CD14-positive monocyte (primary cell): ENCODE data around the gene ZC3H7A. TPM values are rescaled to one million over a fixed set of nuclear protein-coding genes. Genes with fewer than 3 reads are reported as not detected.

Experiments
- DNase-seq, 3 donors: peaks; one replicate each; pipeline ENCODE4 v3.0.0-alpha.2; 2011 to 2022
- H2AFZ ChIP-seq: 2 replicates; pipeline ENCODE4 v1.6.0; 2012; ENCODE audit warnings: mild to moderate bottlenecking, low read depth, low read length, inconsistent platforms; ENCODE audit not compliant: insufficient read depth, poor library complexity, severe bottlenecking
- H3K27ac ChIP-seq, 2 donors: 1 replicate in 1 of 2; 2 replicates in 1 of 2; pipeline ENCODE4 v1.5.1; 2012 to 2013; ENCODE audit warnings: low read length in 2 of 2, control low read depth in 1 of 2, inconsistent platforms in 1 of 2, low read depth in 1 of 2, mild to moderate bottlenecking in 1 of 2
- H3K27me3 ChIP-seq, 2 donors: one replicate each; pipeline versions ENCODE4 v1.6.0 to v1.6.1; 2011 to 2013; ENCODE audit warnings: low read length in 2 of 2; ENCODE audit not compliant: control insufficient read depth in 2 of 2, insufficient read depth in 2 of 2
- H3K36me3 ChIP-seq, 2 donors: replicated peaks in 1 of 2; 1 replicate in 1 of 2; 2 replicates in 1 of 2; pipeline versions ENCODE4 v1.5.1 to v1.6.1; 2012 to 2013; ENCODE audit warnings: low read length in 2 of 2, control low read depth in 1 of 2, inconsistent platforms in 1 of 2, mild to moderate bottlenecking in 1 of 2; ENCODE audit not compliant: insufficient read depth in 2 of 2, control insufficient read depth in 1 of 2
- H3K4me1 ChIP-seq, 2 donors: 1 replicate in 1 of 2; 2 replicates in 1 of 2; pipeline versions ENCODE4 v1.5.1 to v1.6.1; 2012 to 2013; ENCODE audit warnings: low read length in 2 of 2, control low read depth in 1 of 2, inconsistent platforms in 1 of 2, mild to moderate bottlenecking in 1 of 2, moderate library complexity in 1 of 2; ENCODE audit not compliant: insufficient read depth in 2 of 2, control insufficient read depth in 1 of 2
- H3K4me2 ChIP-seq: replicated peaks from 2 replicates; pipeline ENCODE3; 2012; ENCODE audit warnings: low read length, moderate library complexity, mild to moderate bottlenecking; ENCODE audit not compliant: poor library complexity, severe bottlenecking; ENCODE audit errors: extremely low read depth
- H3K4me3 ChIP-seq, 3 experiments: fragments of 200-600 bp in 1 of 3; sonication (generic) in 1 of 3; replicated peaks in 1 of 3; 1 replicate in 2 of 3; 2 replicates in 1 of 3; pipeline ENCODE4 v1.5.1; 2011 to 2013; ENCODE audit warnings: low read length in 3 of 3, mild to moderate bottlenecking in 3 of 3, control low read depth in 2 of 3, low read depth in 2 of 3, inconsistent platforms in 1 of 3, moderate library complexity in 1 of 3
- H3K79me2 ChIP-seq: 2 replicates; pipeline ENCODE4 v1.6.0; 2012; ENCODE audit warnings: mild to moderate bottlenecking, control low read depth, inconsistent platforms, low read length, moderate library complexity; ENCODE audit not compliant: insufficient read depth
- H3K9ac ChIP-seq: 2 replicates; pipeline ENCODE4 v1.6.0; 2017; ENCODE audit warnings: low read length, mild to moderate bottlenecking; ENCODE audit not compliant: insufficient read depth, poor library complexity, severe bottlenecking
- H3K9me3 ChIP-seq, 2 donors: replicated peaks in 1 of 2; 1 replicate in 1 of 2; 2 replicates in 1 of 2; pipeline versions ENCODE4 v1.5.1 to v1.6.1; 2012 to 2013; ENCODE audit warnings: low read length in 2 of 2, control low read depth in 1 of 2; ENCODE audit not compliant: control insufficient read depth in 1 of 2, insufficient read depth in 1 of 2
- H4K20me1 ChIP-seq: 2 replicates; pipeline ENCODE4 v1.6.0; 2012; ENCODE audit warnings: mild to moderate bottlenecking, low read length, control low read depth, moderate library complexity; ENCODE audit not compliant: insufficient read depth
- H3K27ac Mint-ChIP-seq, 7 donors: one replicate each; pipeline ENCODE4 v1.8.0; 2020; ENCODE audit warnings: mild to moderate bottlenecking in 7 of 7, mixed read lengths in 7 of 7, moderate library complexity in 6 of 7, inconsistent platforms in 2 of 7
- H3K27me3 Mint-ChIP-seq, 3 donors: one replicate each; pipeline ENCODE4 v1.8.0; 2021 to 2022; ENCODE audit warnings: low read depth in 3 of 3, mild to moderate bottlenecking in 3 of 3, mixed read lengths in 3 of 3, moderate library complexity in 3 of 3, inconsistent platforms in 1 of 3
- H3K36me3 Mint-ChIP-seq, 2 donors: one replicate each; pipeline ENCODE4 v1.8.0; 2020; ENCODE audit warnings: mixed read lengths in 2 of 2, inconsistent platforms in 1 of 2, mild to moderate bottlenecking in 1 of 2
- H3K4me1 Mint-ChIP-seq: one replicate; pipeline ENCODE4 v1.8.0; 2020; ENCODE audit warnings: mild to moderate bottlenecking, mixed read lengths
- H3K4me3 Mint-ChIP-seq, 2 donors: one replicate each; pipeline ENCODE4 v1.8.0; 2020; ENCODE audit warnings: mild to moderate bottlenecking in 2 of 2, mixed read lengths in 2 of 2, moderate library complexity in 1 of 2
- H3K9me3 Mint-ChIP-seq, 7 donors: one replicate each; pipeline ENCODE4 v1.8.0; 2020 to 2022; ENCODE audit warnings: mixed read lengths in 7 of 7, mild to moderate bottlenecking in 6 of 7, moderate library complexity in 6 of 7, inconsistent platforms in 2 of 7
- CTCF ChIP-seq: fragments of 200-600 bp; IDR thresholded peaks from one replicate; pipeline ENCODE4 v1.8.0; 2022; ENCODE audit warnings: antibody characterized with exemption, mild to moderate bottlenecking
- WGBS: methylation state at CpG from one replicate; pipeline ENCODE4 v1.1.5; 2013; ENCODE audit warnings: missing lambda C conversion rate; ENCODE audit not compliant: insufficient coverage; 5-methylcytosine and 5-hydroxymethylcytosine counted together
- intact Hi-C, 2 donors: fragments of 100-400 bp; cut with micrococcal nuclease; formaldehyde crosslinking; loops; one replicate each; pipeline versions ENCODE4 v1.15.0 to v1.15.1; 2023
- polyA plus RNA-seq, 3 donors: library from polyadenylated mRNA; depleted of rRNA in 1 of 3; unstranded in 2 of 3; stranded (reverse) in 1 of 3; fragments of 300-500 nt in 2 of 3; fragments of >200 nt in 1 of 3; fragmentation: Illumina TruSeq in 2 of 3; gene quantifications; 1 replicate in 2 of 3; 2 replicates in 1 of 3; pipeline ENCODE4 v1.2.3, GENCODE V29; 2012 to 2021

Gene ZC3H7A
- polyA plus RNA-seq, 3 donors: 22.6 to 62.0 (median 27.5) TPM

DNA sequence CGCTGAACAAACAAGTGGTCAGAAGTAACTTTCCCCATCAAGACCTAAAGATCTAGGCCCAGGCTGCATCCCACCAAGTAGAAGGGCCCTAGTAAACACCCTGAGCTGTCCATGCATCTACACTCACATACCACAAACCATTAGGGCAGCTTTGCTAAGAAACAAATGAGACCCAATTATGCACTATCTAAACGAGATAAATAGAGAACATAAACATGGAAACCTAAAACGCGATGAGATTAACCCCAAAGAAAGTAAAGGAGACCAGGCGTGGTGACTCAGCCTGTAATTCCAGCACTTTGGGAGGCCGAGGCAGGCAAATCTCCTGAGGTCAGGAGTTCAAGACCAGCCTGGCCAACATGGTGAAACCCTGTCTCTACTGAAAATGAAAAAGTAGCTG lies 60.2 kb downstream of the ZC3H7A start:
- Histone ChIP-seq H3K4me3 (no peak overlapping the region), H3K9me3 (no peaks in the 10 kb centered on the region), H4K20me1 (peaks cover 91% of the 10 kb centered on the region), H2AFZ (no peak overlapping the region), H3K27ac (no peak overlapping the region), H3K27me3 (no peaks in the 10 kb centered on the region), H3K4me1 (peaks cover 24 to 39% of the 10 kb centered on the region in 2 donors), H3K9ac (no peak overlapping the region), H3K4me2 (no peak overlapping the region), H3K79me2 (peaks cover 97% of the 10 kb centered on the region), H3K36me3 (peaks cover 50 to 73% of the 10 kb centered on the region in 2 donors)
- 94% methylated on average over 5 of the region's 6 CpGs for WGBS
- no peak for DNase-seq
- H3K9me3 Mint-ChIP-seq: no peaks in the 10 kb centered on the region
- no peak overlapping the region for H3K4me3 Mint-ChIP-seq
- TF ChIP-seq CTCF: no peak
- H3K27me3 Mint-ChIP-seq: peaks cover 0 to 2% (median 1%) of the 10 kb centered on the region in 3 donors
- peak overlapping the region in 2 of 7 donors; percentile 19 to 66 for H3K27ac Mint-ChIP-seq
- peaks cover 69 to 70% of the 10 kb centered on the region in 2 donors for H3K36me3 Mint-ChIP-seq
- intact Hi-C loops: no loop called here
- peaks cover 41% of the 10 kb centered on the region for H3K4me1 Mint-ChIP-seq

GRCh38 chr16:11735787-11736186 lies 61.3 kb downstream of the ZC3H7A start:
- no peak overlapping the region for H3K9ac ChIP-seq
- TF ChIP-seq CTCF: no peak
- H3K27me3 ChIP-seq: no peaks in the 10 kb centered on the region
- Mint-ChIP-seq H3K27ac (peak overlapping the region in 1 of 7 donors; percentile 34), H3K9me3 (no peaks in the 10 kb centered on the region), H3K27me3 (peaks cover 0 to 2% (median 1%) of the 10 kb centered on the region in 3 donors), H3K4me1 (peaks cover 35% of the 10 kb centered on the region), H3K4me3 (no peak overlapping the region), H3K36me3 (peaks cover 75 to 80% of the 10 kb centered on the region in 2 donors)
- no peak overlapping the region for H2AFZ ChIP-seq
- H3K4me3 ChIP-seq: no peak overlapping the region
- H4K20me1 ChIP-seq: peaks cover 92% of the 10 kb centered on the region
- DNase-seq: no peak
- WGBS: 97% methylated on average over 8 of the region's 8 CpGs
- no peaks in the 10 kb centered on the region for H3K9me3 ChIP-seq
- H3K4me2 ChIP-seq: no peak overlapping the region
- intact Hi-C loops: no loop called here
- peaks cover 97% of the 10 kb centered on the region for H3K79me2 ChIP-seq
- H3K36me3 ChIP-seq: peaks cover 62 to 84% of the 10 kb centered on the region in 2 donors
- no peak overlapping the region for H3K27ac ChIP-seq
- peaks cover 15 to 28% of the 10 kb centered on the region in 2 donors for H3K4me1 ChIP-seq
